HUDEP-2 (cell line): ENCODE measurements around the gene SPATA31E1.
"Not testable (repeated sequence)": the region's sequence is repeated elsewhere in the genome, so short reads cannot be mapped to it uniquely, and the experiment has no call there.

Experiments used
- DNase-seq, 76 experiments: peaks; one replicate each; lab custom pipeline; 2025; ENCODE audit not compliant: unreplicated experiment in 76 of 76; lab: John Stamatoyannopoulos, UW

Gene SPATA31E1

DNA sequence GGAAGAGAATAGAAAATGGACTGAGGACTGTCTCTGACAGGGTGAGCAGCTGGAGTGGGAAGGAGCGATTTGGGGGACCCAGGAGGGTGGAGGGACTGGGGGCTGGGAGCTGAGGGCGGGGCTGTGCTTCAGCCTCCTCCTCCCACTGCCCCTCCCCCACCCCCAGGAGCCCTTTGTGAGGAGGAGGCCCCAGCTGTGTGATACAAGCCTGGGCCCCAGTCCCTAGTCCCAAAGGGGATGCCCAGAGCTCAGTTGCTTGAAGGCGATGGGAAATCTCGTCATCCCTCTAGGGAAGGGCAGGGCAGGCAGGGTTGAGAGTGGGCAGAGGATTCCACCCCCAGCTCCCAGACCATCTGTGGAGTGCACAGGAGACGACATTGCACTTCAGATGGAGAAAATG is at the start of gene SPATA31E1:
Gene SPATA31E1 (plus strand): TSS at position 251 of the 400 bp plus-strand sequence. CDS start 15 bp downstream, at position 266.
- DNase-seq, result no peak

DNA sequence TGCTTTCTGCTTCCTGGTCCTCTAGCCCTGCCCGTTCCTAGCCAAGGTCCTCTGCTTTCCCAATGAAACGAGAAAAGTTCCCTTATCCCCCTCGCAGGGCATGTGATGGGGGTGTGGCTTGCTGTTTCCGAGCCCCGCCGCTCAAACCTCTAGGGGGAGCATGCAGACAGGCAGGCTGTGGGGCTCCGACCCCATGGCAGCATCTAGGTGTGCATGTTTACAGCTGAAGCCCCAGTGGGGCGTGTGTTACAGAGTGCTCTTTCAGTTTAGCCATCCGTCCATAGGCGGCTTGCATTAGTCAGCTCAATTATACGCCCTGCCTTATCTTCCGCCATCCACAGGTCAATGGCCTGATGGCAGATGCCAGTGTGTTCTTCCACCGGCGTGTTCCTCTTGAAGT is 48.3 kb upstream of the SPATA31E1 start:
- DNase-seq, result peak in 30 of 76 experiments; percentile 3 to 49 (median 26)

DNA sequence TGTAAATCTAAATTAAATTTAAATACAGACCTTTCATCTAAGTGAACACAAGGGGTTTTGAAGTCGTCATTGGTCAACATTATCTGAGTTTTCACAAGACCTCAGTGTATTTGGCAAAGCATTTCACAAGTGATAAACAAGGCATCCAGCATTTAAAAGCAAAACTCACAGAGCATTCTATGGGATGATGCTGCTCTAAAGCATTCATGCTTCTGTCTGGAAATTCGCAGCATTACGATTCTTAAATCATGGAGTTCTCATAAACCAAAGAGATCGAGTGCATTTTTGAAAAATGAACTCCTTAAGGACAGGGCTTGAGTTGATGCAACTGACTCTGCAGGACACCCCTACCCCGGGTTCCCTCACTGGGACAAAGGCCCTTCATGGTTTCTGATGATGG is 46.1 kb upstream of the SPATA31E1 start:
- no peak for DNase-seq

DNA sequence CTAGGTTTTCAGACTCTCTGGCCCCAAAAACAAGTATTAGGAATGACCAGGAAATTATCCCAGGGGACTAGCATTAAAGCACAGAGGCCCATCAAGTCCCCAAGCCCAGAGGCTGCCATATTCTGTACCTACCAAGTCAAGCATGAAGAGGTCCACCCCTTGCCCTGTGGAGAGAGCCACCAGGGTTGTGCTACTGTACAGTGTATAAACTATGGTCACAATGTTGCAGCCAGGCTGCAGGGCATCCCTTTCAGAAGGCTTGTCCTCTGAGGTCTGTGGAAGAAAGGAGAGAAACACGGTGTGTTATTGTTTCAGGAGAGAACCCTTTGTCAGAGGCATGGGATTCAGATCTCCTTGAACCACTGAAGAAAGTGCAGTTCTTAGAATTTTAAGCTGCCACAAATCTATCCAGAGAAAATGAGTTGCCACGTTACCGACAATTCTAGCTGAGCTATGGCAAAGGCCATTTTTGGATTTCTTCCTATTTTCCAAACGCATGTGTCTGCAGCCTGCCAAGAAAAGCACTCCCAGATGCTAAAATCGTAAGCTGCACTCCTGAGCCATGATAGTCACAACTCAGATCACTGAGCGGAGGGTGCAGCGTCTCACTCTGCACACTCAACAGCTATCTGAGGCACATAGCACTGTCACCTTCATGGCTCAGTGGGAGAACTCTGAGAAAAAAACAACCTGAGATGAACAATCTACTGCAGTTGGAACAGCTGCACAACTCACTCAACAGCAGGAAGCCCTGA is 45.5 kb upstream of the SPATA31E1 start:
- no peak for DNase-seq

DNA sequence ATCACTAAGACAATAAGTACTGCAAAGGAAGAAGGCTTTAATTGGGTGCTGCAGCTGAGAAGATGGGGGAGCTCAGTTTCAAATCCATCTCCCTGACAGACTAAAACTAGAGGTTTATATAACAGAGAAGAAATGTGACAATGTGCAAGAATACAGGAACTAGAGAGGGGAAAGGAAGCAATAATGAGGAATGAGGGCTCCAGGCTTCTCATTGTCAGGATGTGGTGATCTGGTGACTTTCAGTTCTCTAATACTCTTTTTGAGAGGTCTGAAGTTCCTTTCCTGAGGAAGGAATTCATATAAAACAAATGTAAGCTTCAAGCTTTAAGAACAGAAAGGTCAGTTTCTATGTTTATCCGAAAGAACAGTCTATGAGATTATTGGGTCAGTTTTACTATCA is 42.5 kb upstream of the SPATA31E1 start:
- no peak for DNase-seq

DNA sequence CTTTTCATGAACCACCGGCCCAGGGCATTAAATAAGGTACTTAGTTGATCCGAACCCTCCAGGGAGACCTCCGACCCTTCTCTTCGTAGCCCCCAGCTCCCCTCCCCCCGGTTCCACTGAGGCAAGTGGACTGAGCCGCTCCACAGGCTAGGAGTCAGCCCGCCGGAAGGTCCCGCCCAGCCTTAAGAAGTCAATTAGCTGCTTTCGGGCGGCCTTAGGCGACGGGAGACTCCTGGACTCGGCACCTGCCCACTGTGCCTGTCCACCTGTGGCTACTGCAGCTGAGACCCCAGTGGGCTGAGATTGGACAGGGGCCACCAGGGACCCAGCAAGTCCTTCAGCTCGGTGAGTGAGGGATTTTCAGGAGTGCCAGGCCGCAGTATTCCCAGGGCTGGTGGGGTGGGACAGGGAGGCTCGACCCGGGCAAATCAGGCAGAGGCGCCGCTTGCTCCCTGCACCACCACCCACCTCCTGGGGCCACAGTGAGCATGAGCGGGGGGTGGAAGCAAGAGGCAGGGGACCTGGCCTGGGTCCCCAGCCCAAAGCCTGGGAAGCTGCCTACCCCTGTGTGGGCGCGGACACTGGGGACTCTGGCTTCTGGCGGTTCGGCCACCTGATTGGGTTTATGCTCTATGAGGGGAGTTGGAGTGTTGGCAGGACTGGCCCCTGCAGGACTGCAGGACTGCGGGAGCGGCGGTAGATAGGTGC is 39.6 kb upstream of the SPATA31E1 start:
- no peak for DNase-seq

DNA sequence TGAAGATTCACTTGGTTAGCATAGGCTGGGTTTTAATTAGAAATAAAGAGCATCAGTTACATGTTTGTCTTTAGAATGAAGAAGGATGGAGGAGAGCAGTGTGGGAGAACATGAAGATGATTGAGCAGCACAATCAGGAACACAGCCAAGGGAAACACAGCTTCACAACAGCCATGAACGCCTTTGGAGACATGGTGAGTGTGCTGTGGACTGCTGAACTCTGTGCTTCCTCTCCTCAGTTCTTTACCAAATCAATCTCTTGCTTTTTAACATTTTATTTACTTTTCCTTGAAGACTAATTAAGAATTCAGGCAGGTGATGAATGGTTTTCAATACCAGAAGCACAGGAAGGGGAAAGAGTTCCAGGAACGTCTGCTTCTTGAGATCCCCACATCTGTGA is 38.2 kb upstream of the SPATA31E1 start:
- DNase-seq, result no peak

DNA sequence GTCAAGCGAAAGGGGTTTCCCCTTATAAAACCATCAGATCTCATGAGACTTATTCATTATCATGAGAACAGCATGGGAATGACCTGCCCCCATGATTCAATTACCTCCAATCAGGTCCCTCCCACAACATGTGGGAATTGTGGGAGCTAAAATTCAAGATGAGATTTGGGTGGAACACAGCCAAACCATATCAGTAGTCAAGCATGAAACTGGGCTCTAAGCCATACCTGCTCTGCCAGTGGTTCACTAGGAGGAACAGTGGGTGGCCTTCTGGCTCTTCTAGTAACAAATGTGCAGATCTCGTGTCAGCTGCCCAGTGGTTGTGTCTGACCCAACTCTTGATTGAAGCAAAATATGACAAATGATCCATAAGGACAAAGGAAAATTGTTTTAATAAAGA is 34.9 kb upstream of the SPATA31E1 start:
- DNase-seq, result peak in 57 of 76 experiments; percentile 4 to 71 (median 29)

DNA sequence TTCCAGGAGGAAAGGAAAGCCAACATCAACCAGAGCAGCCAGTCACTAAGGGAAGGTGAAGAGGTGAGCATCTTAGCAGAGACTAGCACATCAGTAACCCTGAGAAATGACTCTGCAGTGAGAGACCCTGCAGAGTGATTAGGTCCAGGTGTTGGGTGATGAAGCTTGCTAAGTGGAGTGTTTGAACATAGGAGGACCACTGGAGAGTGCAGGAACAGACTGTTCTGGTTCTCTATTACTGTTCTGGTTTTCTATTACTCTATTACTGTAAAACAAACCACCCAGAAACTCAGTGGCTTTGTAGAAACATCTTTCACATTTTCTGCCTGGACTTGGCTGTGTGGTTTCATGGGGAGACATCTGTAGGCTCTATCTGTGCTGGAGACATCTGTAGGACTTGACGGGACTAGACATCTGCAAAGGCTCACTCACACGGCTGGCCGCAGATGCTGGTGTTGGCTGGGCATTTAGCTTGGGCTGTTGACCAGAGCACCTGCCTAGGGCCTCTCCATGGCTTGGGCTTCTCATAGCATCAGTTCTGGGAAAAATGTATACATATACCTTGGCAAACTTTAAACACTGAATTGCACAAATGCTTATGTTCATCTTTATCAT is 33.4 kb upstream of the SPATA31E1 start:
- DNase-seq, result no peak

DNA sequence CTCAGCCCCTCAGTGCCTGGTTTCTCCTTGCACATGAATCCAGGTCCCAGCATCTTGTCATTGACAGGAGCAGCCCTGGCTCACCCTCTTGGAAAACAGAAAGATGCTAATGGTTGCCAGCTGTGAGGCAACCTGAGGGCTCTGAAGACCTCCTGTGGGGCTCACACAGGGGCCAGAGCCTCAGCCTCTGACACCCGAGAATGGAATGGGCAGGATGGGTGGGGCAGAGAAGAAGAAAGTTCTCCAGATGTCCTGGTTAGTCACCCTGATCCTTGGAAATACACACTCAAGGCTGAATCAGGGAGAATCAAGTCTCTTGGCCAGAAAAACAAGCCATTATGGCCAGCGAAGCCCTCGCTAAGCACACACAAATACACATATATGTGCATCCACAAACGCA is 32.3 kb upstream of the SPATA31E1 start:
- DNase-seq, result no peak

DNA sequence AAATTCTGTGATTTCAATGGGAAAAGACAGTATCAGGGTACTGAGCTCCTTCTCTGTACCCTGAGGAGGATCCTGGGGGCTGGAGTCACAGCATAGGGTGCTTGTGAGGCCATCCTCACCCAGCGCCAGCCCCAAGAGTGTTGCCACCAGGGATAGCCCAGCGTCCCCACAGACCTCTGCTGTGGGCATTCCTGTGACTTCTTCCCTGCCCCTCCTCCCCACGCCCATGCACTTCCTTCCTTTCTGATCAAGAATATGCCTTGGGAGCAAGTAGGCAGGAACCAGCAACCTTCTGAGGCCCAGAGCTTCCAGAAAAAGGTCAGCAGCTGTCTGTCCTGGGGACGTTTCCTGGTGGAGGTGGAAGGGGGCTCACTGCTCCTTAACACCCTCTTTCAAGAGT is 31.5 kb upstream of the SPATA31E1 start:
- not testable (repeated sequence) for DNase-seq

DNA sequence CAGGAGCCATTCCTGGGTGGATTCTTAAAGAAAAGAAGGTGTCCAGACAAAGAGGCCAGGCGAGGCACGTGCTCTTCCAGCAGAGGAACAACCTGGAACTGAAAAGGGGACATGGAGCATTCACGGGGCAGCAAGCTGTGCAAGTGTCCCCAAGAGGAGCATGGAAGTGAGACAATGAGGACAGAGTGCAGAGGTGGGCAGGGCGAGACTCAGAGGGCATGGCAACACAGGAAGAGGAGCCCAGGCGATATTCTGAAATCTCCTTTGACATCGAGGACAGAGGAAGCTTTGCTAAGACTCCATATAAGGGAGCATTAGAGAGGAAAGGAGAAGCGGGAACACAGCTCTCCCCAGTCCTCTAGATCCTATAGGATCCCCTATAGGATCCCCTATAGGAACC is 29.4 kb upstream of the SPATA31E1 start:
- no peak for DNase-seq

DNA sequence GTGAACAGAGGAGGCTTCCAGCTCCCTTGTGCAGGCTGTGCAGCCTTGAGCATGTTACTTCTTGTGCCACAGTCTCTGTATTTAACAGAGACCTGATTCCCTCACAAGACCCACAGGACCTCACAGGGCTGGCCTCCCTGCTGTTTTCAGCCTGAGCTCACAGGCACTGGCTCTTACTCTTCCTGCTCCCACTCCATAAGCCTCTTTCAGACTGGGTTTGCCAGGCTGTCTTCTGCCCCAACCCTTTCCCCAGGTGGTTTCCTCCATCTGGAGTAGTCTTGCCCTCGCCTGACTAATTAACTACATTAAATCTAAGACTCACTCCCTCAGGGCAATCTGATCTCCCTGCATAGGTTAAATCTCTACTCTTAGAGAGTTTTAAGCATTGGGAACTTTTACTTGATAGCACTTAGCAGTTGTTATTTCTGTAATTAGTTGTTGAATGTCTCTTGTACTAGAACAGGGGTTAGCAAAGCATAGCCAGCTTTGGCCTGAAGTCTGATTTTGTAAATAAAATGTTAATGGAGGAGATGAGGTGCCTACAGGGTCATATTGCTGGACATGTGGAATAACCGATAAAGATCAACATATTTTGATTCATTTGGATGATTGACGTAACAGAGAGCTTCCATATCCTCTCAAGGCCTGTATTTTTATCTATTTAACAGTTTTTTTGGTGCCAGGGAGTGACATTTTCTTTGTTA is 28.6 kb upstream of the SPATA31E1 start:
- DNase-seq, result no peak

DNA sequence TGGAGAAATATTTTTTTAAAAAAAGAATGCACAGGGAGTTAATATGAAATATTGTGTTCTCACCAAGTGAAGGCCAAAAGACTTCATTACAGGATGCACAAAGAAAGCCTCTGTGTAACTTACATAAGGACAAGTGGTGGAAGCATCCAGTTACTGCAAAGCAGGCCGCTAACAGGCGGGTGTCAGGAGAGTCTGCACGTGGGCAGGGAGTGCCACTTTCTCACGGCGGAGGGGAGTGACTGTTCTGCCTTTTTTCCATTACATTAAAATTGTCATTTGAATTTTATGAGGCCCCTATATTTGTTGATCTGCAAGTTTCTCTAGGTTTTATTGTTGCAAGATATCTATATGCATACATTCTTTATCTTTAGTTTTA is 28.1 kb upstream of the SPATA31E1 start:
- no peak for DNase-seq

DNA sequence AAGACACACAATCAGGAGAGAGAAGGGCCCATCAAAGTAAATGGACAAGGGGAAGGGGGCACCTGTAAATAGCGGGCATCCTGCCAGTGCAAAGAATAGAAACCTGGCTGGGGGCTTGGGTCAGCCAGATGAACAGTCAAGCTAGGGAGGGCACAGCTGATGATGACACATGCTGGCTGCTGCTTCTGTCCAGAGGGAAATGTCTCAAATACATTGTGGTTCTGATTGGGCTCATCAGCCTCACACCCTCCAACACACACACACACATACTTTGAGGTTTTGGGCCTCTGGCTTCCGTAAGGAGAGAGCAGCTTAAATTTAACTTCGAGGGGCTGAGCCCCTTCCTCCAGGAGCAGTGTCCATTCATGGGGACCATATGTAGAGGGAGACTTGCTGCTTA is 27.6 kb upstream of the SPATA31E1 start:
- DNase-seq, result no peak

DNA sequence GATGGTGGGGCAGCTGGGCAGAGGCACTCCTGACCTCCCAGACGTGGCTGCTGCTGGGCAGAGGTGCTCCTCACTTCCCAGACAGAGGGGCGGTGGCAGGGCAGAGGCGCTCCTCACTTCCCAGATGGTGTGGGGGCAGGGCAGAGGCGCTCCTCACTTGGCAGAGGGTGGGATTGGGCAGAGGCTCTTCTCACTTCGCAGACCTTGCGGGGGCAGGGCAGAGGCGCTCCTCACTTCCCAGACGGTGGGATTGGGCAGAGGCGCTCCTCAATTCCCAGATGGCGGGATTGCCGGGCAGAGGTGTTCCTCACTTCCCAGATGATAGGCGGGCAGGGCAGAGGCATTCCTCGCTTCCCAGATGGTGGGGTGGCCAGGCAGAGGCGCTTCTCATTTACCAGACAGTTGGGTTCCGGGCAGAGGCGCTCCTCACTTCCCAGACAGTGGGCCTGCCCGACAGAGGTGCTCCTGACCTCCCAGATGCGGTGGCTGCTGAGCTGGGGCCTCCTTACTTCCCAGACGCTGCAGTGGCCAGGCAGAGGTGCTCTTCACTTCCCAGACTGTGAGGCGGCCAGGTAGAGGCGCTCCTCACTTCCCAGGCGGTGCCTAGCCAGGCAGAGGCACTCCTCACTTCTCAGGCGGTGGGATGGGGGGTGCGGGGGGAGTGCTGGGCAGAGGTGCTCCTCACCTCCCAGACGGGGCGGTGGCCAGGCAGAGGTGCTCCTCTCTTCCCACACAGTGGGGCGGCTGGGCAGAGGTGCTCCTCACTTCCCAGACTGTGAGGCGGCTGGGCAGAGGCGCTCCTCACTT is 25.3 kb upstream of the SPATA31E1 start:
- DNase-seq, result no peak

DNA sequence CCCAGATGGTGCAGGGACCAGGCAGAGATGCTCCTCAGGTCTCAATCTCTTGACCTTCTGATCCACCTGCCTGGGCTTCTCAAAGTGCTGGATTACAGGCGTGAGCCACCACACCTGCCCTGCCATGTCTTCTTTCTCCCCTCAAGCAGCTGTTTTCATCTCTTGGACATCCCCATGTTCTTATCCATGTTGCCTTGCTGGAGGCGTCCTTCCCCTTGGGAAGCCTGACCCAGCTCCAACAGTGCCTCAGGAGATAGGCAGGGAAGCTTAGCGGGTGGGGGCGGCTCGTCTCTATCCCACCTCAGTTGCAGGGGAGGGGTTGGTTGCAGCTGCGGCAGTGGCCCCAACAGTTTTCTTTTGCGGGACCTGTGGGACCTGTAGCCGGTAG is 24.7 kb upstream of the SPATA31E1 start:
- DNase-seq, result no peak

DNA sequence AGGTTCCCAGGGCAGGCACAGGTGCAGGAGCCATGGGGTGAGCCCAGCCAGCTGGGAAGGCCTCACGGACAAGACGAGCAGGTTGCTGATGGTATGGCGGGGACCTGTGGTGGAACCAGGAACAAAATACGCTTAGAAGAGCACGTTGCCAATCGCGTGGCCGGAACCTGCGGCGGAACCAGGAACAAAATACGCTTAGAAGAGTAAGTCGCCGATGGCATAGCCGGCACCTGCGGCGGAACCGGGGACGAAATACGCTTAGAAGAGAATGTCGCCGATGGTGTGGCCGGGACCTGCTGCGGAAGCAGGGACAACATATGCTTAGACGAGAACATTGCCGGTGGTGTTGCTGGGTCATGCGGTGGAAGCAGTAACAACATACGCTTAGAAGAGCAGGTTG is 23.5 kb upstream of the SPATA31E1 start:
- no peak for DNase-seq

DNA sequence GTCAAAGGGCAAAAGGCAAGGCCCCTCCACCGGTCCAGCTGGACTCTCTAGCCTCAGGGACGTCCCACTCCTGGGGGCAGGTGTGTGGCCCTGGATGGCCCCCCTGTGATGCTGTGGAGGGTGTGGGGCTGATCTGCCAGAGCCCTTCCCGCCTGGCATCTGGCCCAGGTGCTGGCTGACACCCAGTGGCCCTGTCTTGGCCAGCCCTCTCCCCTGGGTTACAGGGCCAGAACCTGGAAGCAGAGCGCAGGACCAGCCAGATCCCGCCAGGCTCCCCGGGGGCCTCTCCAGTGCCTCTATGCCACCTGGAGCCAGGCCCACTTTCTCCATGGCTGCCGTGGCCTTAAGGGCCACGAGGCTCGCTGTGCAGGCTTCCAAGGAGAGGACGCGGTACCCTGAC is 22.9 kb upstream of the SPATA31E1 start:
- no peak for DNase-seq

DNA sequence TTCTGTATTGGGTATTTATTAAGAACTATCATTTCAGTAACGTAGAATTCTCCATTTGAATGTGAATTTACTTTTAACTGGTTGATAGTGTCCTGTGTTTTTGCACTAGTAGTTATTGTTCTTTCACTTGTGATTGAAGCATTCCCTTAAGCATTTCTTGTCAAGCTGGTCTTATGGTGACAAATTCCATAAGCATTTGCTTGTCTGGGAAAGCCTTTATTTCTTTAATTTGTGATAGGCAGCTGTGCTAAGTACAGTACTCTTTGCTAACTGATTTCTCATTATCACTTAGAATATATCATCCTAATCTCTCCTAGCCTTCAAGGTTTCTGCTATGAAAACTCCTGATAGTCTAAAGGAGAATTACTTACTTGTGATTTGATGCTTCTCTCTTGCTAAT is 21.3 kb upstream of the SPATA31E1 start:
- no peak for DNase-seq
